Medulla oblongata (tissue), 1 donor: ENCODE data around the gene EGLN3.
"Not testable (repeated sequence)": the region's sequence is repeated elsewhere in the genome, so short reads cannot be mapped to it uniquely, and the experiment has no call there.

Experiments used
- DNase-seq: peaks from one replicate; pipeline ENCODE4 v3.0.0-alpha.2; 2015; ENCODE audit errors: extremely low spot score

The EGLN3 gene

DNA sequence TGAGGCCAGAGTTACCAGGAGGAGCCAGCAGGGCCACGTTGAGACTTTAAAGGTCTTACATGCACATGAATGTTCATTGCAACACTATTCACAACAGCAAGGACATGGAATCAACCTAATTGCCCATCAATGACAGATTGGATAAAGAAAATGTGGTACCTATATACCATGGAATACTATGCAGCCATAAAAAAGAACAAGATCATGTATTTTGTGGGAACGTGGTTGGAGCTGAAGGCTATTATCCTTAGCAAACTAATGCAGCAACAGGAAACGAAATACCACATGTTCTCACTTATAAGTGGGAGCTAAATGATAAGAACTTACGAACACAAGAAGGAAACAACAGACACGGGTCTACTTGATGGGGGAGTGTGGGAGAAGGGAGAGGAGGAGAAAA, 11.6 kb upstream of the EGLN3 start:
- not testable (repeated sequence) for DNase-seq

DNA sequence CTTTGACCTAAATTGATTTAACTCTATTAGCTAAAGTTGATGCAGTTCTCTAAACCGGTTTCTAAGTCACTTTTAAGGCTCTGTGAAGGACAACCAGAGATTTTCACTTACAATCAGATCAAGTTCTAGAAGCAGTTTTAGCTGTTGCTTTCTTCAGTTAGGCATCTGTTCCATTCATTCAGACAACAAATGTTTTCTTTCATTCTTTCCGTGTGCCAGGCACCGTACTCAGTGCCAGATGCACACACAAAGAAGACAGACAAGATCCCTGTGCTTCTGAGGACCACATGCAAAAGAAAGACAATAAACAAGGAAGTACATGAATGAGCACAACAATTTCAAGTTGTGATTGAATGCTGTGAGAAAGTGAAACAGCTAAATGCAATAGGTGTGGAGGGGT, 11.1 kb upstream of the EGLN3 start:
- DNase-seq = peak; percentile 77

DNA sequence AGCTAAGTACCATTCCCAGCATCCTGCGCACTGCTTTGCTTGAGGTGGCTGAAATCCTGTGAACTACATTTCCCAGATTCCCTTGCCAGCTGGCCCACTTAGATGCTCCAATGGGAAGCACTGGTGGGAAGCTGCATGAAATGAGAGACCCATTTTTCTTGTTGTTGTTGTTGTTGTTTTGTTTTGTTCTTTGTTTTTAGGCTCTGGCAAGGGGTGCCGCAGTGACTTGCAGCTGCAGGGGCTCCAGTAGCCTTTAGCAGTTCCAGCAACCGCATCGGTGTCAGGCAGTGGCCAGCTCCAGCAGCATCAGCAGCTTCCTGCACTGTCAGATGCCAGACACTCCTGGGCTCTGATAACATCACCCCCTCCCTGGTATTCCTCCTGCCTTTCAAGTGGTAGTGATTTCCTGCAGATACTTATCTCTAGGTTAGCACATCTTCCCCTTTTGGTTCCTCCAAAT, 8.8 kb upstream of the EGLN3 start:
- DNase-seq = peak; percentile 78

DNA sequence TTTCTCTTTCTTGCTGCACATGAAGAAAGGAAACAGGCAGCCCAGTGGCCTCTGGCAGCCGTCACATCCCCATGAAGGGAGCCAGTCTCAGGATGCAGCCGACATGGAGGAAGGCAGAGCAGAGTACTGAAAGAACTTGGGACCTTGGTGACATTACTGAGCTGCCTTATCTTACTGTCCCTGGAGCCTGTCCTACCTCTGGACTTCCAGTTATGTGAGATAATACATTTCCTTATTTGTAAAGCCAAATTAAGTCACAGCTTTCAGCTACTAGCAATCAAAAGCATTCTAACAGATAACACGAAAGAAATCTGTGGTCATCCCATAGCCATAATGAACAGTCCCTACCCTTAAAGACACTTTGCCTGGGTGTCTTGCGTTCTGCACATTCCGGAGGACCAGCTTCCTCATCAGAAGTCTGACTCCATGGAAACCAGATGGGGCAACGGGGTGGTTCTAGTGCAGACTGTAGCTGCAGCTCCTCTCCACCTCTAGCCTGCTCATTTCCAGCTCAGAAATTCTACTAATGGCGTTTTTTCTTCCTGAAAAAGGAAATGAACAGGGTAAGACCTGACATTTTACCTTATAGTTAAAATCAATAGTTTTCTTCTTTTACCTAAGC, 7.8 kb upstream of the EGLN3 start:
- DNase-seq = no peak

DNA sequence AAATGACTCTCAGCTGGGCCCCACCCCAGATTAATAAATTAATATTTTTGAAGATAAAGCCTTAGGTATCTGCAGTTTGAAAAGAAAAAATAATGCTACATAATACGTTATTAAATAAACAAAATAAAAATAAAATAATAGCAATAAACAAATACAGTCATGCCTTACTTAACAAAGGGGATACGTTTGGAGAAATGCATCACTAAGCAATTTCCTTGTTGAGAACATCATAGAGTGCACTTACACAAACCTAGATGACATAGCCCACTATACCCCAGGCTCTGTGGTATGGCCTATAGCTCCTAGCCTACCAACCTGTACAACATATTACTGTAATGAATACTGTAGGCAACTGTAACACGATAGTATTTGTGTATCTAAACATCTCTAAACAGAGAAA, 7.1 kb upstream of the EGLN3 start:
- DNase-seq = no peak

DNA sequence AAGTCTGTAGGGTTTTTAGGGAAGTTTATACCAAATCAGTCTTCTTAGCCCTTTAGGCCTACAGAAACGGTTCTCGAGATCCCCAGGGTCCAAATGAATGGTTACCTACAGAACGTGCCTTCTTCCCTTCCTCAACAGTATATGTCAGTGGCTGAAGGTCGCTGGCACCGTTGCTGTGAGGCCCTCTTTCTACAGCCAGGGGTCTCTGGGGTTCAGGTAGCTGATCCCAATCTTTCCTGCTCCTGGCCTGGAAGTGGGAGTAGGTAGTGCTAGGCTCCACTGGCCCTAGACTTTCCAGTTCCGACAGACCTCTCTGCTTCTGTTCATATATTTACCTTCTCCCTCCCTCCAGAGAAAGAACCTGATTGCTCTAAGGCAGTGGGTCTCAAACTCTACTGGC, 6.4 kb upstream of the EGLN3 start:
- no peak for DNase-seq

DNA sequence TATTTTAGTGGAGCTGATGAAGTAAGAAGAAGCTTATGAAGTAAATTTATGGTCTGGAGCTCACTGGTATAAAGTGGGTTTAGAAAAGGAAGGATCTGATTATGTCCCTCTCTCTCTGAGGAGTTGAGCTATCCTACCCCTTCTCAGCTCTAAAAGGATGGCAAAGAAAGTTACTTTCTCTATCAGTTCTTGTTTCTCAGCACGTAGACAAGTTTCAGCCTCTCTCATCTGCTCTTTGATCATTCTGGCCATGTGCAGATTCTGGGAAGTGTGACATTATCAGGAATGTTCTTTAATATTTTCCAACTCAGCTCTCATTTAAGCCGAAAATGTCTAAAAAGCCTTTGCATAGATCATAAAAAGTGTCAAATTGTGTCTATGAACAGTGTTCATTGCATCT, 5.8 kb upstream of the EGLN3 start:
- DNase-seq = no peak

DNA sequence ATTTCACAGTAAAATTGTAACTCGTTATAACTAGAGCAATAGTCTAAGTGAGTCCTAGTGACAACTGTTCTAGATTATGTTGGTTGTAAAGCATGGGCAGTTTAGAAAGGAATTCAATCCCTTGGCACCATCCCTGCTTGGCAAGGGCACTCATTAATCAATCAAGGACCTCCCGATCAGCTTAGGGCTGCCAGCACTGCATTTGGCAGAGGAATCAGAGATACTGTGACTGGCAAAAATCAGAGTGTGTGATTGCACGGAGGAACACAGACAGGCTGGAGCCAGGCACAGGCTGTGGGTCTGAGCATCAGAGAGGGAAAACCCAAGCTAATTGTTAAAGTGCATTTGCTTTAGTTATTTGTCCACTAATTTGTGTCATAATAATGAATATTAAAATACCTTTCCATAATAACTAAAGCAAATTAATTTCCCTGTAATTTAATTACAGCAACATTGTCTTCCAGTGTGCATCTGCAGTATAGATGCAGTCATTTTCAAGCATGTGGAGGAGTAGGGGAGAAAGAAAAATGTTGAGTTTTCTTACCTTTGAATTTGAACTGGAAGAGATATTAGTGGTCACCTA, 3.2 kb upstream of the EGLN3 start:
- no peak for DNase-seq

DNA sequence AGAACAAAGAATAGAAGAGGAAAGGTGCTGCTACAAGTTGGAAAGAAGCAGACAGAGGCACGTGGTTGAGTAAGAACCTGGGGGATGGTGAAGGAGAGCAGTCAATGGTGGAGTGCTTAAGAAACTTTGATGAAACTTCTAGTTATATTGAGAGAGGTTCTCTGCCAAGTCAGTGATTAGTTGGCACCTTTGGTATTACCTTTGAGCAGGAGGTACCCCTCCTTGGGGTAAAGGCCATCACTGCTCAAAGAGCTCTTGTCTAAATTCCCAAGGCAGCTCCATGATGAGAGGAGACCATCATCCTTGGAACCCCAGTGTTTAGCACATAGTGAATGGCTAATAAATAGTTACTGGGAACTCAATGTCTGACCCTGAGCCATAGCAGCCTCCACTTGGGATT, 1.7 kb upstream of the EGLN3 start:
- no peak for DNase-seq

DNA sequence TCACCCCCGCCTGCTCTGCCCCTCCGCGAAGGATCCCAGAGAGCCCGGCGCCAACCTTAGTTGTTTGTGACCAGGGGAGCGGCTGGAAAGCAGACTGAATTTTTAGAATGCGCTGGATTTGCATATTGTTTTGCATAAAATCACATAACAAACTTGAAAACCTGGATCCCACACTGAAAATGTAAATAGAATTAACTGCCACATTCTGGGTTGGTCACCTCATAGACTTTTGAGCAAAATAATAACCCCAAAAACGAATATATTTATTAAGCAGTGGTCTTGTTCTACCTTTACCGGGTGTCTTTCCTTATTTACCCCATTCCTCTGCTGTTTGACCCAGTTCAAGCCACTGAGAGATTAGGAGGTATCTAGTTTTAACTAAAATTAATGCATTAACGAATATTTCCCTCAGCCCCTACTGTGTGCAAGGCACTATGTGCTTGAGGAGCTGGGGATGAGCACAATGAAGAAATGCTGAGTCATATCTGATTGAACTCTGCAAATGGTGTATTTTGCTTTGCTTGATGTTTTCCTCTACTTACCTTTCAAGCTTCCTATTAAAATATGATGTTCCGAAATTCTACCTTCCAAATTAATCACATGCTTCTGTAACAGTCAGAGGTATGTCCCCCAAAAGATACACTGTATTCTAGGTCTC, 438 bp upstream of the EGLN3 start:
- DNase-seq = no peak

DNA sequence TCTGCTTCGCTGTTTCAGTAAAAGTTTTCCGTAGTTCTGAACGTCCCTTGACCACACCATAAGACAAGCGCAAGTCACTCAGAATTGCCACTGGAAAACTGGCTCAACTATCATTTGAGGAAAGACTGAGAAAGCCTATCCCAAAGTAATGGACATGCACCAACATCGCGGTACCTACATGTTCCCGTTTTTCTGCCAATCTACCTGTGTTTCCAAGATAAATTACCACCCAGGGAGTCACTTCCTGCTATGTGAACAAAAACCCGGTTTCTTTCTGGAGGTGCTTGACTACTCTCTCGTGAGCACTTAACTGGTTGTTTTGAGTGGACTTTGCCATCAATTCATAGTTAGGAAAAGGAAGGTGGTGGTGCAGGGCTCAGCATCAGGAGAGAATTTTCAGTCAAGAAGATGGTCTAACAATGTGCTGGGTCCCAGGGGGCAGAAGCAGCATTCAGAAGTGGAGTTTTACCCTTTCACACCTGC, 1.4 kb downstream of the EGLN3 start:
- no peak for DNase-seq

DNA sequence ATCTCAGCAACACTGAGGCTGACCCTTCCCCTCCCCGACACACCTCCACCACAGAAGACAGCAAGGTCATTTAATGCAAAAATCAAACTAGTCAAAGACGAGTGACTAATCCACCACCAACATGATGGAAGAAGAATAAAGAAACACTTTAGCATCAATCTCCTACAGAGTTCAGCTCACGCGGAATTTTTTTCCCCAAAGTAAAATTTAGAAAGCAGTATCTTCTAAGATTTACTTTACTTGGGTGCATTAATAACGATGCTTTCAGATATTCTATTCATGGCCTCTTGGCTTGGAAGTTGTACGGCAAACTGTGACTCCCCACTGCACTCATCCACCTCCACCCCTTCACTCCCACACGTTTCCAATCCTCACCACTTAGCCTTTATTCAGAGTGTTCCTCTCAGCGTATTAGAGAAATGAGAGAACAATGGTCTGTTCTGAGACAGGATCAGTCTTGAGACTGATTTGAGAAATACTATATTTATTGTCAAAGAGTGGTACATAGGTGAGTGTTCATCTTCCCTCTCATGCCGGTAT, 1.9 kb downstream of the EGLN3 start:
- no peak for DNase-seq

DNA sequence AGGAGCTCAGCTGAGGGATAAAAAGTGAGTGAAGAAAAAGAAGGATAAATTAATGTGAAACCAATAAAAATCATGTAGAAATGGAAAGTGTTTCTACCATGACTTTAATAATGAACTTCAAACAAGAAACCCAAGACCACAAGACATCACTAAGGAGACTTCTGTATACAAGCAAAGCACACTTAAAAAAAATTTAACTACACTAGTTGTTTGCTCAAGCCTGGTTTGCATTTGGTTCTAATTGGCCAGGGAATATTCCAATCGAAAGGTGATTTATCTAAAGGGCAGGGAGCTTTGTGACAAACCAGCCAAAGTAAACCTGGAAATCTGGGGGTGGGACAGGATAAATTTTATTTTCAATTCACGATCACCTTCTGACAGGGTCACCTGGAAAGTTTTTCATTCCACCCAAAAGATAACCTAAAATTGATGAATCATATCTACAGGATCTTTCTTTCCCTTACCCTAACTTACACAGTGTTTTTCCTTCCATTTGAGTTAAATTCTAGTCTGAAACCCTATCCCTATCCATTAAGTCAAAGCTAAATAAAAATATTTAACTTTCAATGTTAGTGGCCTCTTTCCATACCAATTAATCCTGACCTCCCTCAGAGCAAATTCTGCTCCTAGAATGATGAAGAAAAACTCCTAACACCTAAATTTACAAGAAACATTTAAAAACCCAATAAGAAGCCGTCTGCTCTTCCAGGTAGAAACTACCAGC, 2.6 kb downstream of the EGLN3 start:
- no peak for DNase-seq

DNA sequence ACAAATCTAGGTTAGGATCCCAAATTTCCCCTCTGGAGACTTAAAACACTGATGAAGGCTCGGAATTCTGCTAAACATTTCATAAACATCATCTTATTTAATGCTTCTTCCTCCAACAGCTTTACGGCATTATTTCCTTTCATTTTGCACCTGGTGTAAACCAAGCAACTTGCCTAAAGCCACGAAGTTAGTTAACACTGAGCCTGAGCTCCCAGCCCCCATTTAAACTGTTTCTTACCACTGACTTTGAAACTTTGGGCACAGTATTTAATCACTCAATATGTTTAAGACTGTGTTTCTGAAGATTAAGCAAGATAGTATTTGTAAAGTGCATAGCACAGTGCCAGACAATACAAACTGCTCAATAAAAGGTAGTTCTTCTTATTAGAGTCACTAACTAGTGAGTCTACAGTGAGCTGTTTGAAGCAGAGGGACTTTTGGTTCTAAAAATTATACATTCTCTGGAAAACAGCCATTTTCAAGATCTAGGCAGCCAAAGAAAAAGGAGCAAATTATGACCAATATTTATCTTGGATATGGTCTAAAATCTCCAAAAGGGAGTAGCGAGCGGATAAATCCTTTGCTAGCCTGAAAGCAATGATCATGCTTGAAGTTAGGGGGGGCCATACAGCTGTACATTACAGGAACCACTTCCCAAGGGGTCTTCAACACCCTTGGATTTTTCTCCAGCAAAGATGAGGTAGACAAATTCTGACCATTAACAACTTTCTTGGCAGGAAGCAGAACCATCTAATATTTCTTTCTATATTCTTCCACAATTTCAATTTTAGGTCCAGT, 4.0 kb downstream of the EGLN3 start:
- DNase-seq = no peak

DNA sequence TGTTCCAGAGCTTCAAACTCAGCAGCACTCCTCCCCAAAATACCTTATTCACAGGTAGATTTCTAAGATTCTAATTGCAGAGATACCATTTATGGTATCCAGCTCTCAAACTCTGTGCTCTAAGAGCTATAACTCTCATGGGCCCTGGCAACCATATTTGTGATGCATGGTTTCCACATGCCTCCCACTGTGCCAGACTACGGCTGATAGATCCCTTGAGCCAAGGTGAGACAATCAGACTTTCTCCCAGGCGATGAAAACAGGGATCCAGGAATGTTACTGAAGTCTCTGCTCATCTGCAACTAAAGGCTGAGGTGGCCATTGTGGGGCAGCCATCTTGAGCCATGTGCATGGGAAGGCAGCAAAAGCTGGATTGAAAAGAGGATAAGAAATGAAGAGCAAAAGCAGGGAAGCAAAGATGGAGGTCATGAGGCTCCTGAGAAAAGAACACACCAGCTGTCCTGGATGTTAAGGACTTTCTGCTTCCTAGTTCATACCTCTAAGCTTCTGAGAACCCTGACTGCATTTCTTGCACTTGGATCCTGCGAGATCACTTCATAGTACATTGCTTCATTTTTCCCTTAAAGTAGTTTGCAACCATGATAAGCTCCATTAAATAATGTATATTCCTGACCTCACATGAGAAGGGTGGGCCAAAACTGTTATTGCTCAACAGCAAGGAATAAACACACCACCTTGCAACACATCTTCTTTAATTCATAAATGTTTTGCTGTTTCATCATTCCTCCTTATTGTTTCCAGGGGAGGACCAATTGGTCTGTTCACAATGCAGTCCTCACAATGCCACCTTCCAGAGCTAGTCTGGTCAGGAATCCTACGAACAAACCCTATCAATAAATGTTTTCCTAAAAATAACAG, 5.4 kb downstream of the EGLN3 start:
- no peak for DNase-seq

DNA sequence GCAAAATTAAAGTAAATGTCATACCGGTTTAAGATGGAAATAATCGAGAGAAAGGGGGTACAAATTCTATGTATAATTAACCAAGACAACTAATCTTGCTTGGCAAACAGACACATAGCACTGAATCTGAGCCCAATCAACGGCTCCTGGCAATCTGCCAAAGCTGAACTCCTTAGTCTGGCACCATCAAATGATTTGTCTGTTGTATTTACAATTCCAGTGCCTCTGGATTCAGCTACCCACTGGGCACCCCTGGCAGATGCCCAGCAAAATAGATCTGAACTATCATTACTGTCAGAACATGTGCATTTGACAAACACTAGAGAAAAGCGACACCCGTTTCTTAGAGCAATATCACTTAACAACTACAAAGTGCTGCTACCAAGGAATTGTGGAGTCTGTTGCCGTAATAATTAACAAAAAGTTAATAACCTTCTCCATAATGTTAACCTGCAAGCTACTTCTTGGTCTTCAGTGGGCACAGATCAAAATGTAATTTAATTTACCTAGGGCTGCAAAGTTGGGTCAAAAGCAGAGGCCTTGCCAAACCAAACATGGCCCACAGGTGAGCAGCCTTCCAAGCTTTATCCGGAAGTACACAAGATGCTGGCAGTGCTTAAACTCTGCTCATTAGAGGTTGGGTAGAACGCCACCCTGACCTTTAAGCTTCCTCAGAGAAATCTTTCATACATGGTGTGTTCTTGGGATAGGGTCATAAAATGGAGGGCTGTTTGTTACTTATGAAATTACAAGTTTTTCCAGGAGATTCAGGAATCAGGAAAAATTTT, 7.6 kb downstream of the EGLN3 start:
- peak; percentile 77 for DNase-seq

DNA sequence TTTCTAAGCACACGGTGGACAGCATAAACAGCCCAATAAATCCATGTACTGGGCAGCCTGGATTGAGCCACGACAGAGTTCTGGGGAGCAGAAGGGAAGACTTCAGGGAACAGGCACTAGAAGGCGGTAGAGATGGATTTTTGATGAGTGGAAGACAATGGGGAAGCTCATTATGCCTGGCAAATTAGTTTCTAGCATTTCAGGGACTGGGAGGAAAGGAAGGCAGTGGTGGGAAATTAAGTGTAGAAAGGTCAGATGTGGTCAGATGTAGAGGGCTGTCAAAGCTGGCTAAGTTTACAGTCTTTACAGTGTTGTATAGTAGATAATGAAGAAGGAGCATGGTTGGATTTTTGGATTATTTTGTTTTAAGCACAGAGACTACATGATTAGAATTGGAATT, 9.2 kb downstream of the EGLN3 start:
- no peak for DNase-seq

DNA sequence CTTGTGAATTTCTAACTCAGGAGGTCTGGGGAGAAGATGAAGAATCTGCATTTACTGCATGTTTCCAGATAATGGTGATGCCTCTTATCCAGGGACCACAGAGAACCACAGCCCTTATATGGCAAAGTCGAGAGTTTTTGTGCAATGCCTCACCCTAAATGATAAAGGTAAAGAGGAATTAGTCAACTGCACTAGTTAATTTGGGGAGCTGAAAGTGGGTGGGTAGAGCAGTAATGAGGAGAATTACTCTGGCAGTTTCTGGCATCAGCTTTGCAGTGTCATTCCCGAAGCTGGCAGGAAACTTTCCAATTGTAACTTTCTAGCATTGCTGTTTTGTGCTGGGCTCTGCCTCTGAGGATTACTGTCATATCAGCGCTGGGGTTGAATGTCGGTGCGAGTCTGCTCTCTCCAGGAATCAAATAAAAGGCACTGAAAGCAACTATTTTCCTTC, 10.3 kb downstream of the EGLN3 start:
- DNase-seq = no peak

DNA sequence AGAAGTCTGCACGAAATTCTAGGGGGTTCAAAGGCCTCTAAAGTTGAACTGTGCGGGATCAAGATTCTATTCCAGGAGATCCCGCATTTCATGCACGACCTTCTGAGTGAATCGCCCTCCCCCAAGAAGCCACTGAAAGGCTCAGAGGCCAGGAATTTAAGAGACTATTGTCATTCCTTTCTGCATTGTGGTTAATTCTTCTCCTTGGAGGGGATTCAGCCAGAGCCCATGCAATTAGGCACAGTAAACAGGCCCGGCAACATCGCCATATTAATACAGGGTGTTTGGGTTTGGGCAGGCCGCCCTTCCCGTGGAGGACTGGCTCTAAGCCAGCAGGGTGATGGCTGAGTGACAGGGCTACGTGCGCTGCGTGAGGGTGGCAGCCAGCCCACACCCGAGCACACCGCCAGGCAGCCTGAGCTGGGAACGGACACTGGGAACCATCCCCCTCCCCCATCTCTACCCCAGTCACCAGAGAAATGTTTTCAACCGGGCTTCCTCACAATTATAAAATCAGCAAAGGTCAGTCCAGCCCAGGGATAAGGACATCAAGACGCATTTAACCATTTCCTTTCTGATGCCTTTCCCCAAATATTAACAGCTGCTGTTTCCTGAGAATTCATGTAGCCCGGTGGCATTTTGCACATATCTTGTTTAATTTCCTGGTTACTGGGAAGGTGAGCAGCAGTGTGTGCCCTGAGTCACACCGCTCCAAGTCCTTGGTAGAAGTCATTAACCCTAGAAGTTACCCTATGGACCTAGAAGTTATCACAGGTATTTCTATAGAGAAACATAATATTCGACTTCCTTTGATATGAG, 12.5 kb downstream of the EGLN3 start:
- no peak for DNase-seq
